SK-N-SH (cell line): Measurements from ENCODE around the gene SOS2. TPM values are rescaled to one million over a fixed set of nuclear protein-coding genes. Genes with fewer than 3 reads are reported as not detected.

ENCODE experiments used
- CTCF ChIA-PET: fragments of 300-600, 350-600 bp; formaldehyde crosslinking; extraction: SDS; loops from one replicate; lab custom pipeline; 2021; lab: Yijun Ruan, JAX
- POLR2A ChIA-PET: fragments of 350-600 bp; sonication (Branson Sonifier 250); formaldehyde crosslinking; extraction: SDS; loops from one replicate; lab custom pipeline; 2020; ENCODE audit warnings: antibody characterized with exemption, inconsistent platforms; lab: Yijun Ruan, JAX
- DNase-seq: peaks from one replicate; pipeline ENCODE4 v3.0.0; 2012
- H2AFZ ChIP-seq: fragments of 200-600 bp; sonication (generic); 2 replicates; pipeline ENCODE4 v1.8.1; 2016; ENCODE audit warnings: antibody characterized with exemption, mild to moderate bottlenecking, low read depth
- H3F3A ChIP-seq: fragments of 200-600 bp; sonication (generic); replicated peaks from 2 replicates; pipeline ENCODE3; 2016; ENCODE audit warnings: antibody characterized with exemption, mild to moderate bottlenecking; ENCODE audit not compliant: insufficient read depth
- H3K27ac ChIP-seq, 2 experiments: fragments of 200-500 bp in 1 of 2; fragments of 200-600 bp in 1 of 2; sonication (Bioruptor generic) in 1 of 2; sonication (generic), shearing (Covaris generic) in 1 of 2; 2 replicates each; pipeline versions ENCODE4 v1.5.1 to v1.6.1; 2014 to 2016; ENCODE audit warnings: low read depth in 2 of 2, inconsistent platforms in 1 of 2, low read length in 1 of 2, mild to moderate bottlenecking in 1 of 2, mixed read lengths in 1 of 2
- H3K27me3 ChIP-seq: fragments of 200-600 bp; sonication (generic), shearing (Covaris generic); 2 replicates; pipeline ENCODE4 v1.6.1; 2016; ENCODE audit warnings: mixed run types; ENCODE audit not compliant: insufficient read depth
- H3K36me3 ChIP-seq, 2 experiments: fragments of 200-500 bp in 1 of 2; fragments of 200-600 bp in 1 of 2; sonication (Bioruptor generic) in 1 of 2; sonication (generic) in 1 of 2; replicated peaks in 1 of 2; 2 replicates each; pipeline versions ENCODE3 to v1.5.1; 2014 to 2016; ENCODE audit warnings: low read length in 1 of 2, mild to moderate bottlenecking in 1 of 2; ENCODE audit not compliant: insufficient read depth in 2 of 2, control insufficient read depth in 1 of 2
- H3K4me1 ChIP-seq, 2 experiments: fragments of 200-500 bp in 1 of 2; fragments of 200-600 bp in 1 of 2; sonication (Bioruptor generic) in 1 of 2; sonication (generic), shearing (Covaris generic) in 1 of 2; 2 replicates each; pipeline versions ENCODE4 v1.5.1 to v1.6.1; 2014 to 2016; ENCODE audit warnings: low read depth in 1 of 2, low read length in 1 of 2, mixed run types in 1 of 2; ENCODE audit not compliant: insufficient read depth in 2 of 2, control insufficient read depth in 1 of 2
- H3K4me2 ChIP-seq: fragments of 200-600 bp; sonication (generic), shearing (Covaris generic); 2 replicates; pipeline ENCODE4 v1.6.1; 2017; ENCODE audit warnings: mixed run types
- H3K4me3 ChIP-seq, 2 experiments: fragments of 200-500 bp in 1 of 2; fragments of 200-600 bp in 1 of 2; sonication (Bioruptor generic) in 1 of 2; sonication (generic), shearing (Covaris generic) in 1 of 2; 2 replicates each; pipeline versions ENCODE4 v1.5.1 to v1.8.1; 2014 to 2016; ENCODE audit warnings: low read depth in 2 of 2, inconsistent platforms in 1 of 2, low read length in 1 of 2, mild to moderate bottlenecking in 1 of 2, mixed read lengths in 1 of 2, moderate library complexity in 1 of 2
- H3K79me2 ChIP-seq: fragments of 200-600 bp; sonication (generic); 2 replicates; pipeline ENCODE4 v1.8.1; 2017; ENCODE audit warnings: mild to moderate bottlenecking; ENCODE audit not compliant: insufficient read depth
- H3K9ac ChIP-seq: fragments of 200-600 bp; sonication (generic); 2 replicates; pipeline ENCODE4 v1.6.1; 2017; ENCODE audit warnings: mixed run types
- H3K9me2 ChIP-seq: fragments of 200-600 bp; sonication (generic); 2 replicates; pipeline ENCODE4 v1.6.1; 2017; ENCODE audit warnings: mixed run types
- H3K9me3 ChIP-seq: fragments of 200-600 bp; sonication (generic); 2 replicates; pipeline ENCODE4 v1.6.1; 2017; ENCODE audit warnings: mixed run types, mild to moderate bottlenecking, moderate library complexity
- H4K20me1 ChIP-seq: fragments of 200-600 bp; sonication (generic); 2 replicates; pipeline ENCODE4 v1.6.1; 2017; ENCODE audit warnings: mild to moderate bottlenecking, mixed run types; ENCODE audit not compliant: insufficient read depth
- ELF1 ChIP-seq: IDR thresholded peaks from 2 replicates; pipeline ENCODE4 v1.4.0; 2012
- EP300 ChIP-seq, 2 experiments: IDR thresholded peaks; 2 replicates each; pipeline versions ENCODE4 v1.4.0 to v1.6.1; 2012; ENCODE audit warnings: borderline replicate concordance in 1 of 2, low read depth in 1 of 2, low read length in 1 of 2
- EZH2phosphoT487 ChIP-seq: fragments of 200-600 bp; sonication (generic); IDR thresholded peaks from 2 replicates; pipeline ENCODE4 v1.6.1; 2017; ENCODE audit warnings: low read depth, mixed run types, mild to moderate bottlenecking, antibody characterized with exemption, moderate library complexity, borderline replicate concordance
- FOXM1 ChIP-seq: IDR thresholded peaks from 2 replicates; pipeline ENCODE4 v1.4.0; 2012; ENCODE audit warnings: low read depth, mild to moderate bottlenecking
- GABPA ChIP-seq: IDR thresholded peaks from 2 replicates; pipeline ENCODE4 v1.4.0; 2012; ENCODE audit warnings: low read depth, mild to moderate bottlenecking
- IRF3 ChIP-seq: fragments of 150-350 bp; IDR thresholded peaks from 2 replicates; pipeline ENCODE4 v1.6.1; 2016; ENCODE audit warnings: mild to moderate bottlenecking, low read depth, low read length
- JUND ChIP-seq: IDR thresholded peaks from 2 replicates; pipeline ENCODE4 v1.4.0; 2012
- MEF2A ChIP-seq: IDR thresholded peaks from 2 replicates; pipeline ENCODE4 v1.4.0; 2012; ENCODE audit warnings: low read depth, borderline replicate concordance
- MXI1 ChIP-seq: IDR thresholded peaks from 2 replicates; pipeline ENCODE4 v1.6.1; 2012; ENCODE audit warnings: mild to moderate bottlenecking, low read depth, low read length, improper control_type of control experiment
- POLR2AphosphoS5 ChIP-seq: IDR thresholded peaks from 2 replicates; pipeline ENCODE4 v1.6.1; 2012; ENCODE audit warnings: low read depth, low read length
- RAD21 ChIP-seq: IDR thresholded peaks from 2 replicates; pipeline ENCODE4 v1.6.1; 2012; ENCODE audit warnings: mild to moderate bottlenecking, low read length
- REST ChIP-seq: IDR thresholded peaks from 2 replicates; pipeline ENCODE4 v1.6.1; 2012; ENCODE audit warnings: mild to moderate bottlenecking, low read depth, low read length, moderate library complexity
- RFX5 ChIP-seq: IDR thresholded peaks from 2 replicates; pipeline ENCODE4 v1.6.1; 2012; ENCODE audit warnings: mild to moderate bottlenecking, improper control_type of control experiment, low read length
- SIN3A ChIP-seq: IDR thresholded peaks from 2 replicates; pipeline ENCODE4 v1.6.1; 2012; ENCODE audit warnings: low read depth, mild to moderate bottlenecking, low read length, moderate library complexity, borderline replicate concordance
- USF1 ChIP-seq: IDR thresholded peaks from 2 replicates; pipeline ENCODE4 v1.4.0; 2012; ENCODE audit warnings: low read depth, borderline replicate concordance
- YY1 ChIP-seq: IDR thresholded peaks from 2 replicates; pipeline ENCODE4 v1.4.0; 2012; ENCODE audit warnings: low read depth, mild to moderate bottlenecking
- WGBS: methylation state at CpG from one replicate; pipeline ENCODE4 v1.1.6; 2017; ENCODE audit warnings: low lambda C conversion rate; 5-methylcytosine and 5-hydroxymethylcytosine counted together
- polyA plus RNA-seq, 3 experiments: library from polyadenylated mRNA; depleted of rRNA; stranded (reverse); fragments of >200 nt; gene quantifications; 2 replicates each; pipeline ENCODE4 v1.2.3, GENCODE V29; 2012
- TF ChIP-seq, protein P1 (sequence below): fragments of 200-600 bp; sonication (generic); IDR thresholded peaks from 2 replicates; pipeline ENCODE4 v1.6.1; 2017; ENCODE audit warnings: antibody characterized with exemption, mild to moderate bottlenecking, moderate library complexity

The SOS2 gene
- polyA plus RNA-seq, 1 of the 3 experiments (the other 2 are of a cell fraction) = 6.2 TPM

- peaks cover 20% of the 10 kb centered on the region for H3F3A ChIP-seq
- no peaks in the 10 kb centered on the region for H3K27me3 ChIP-seq
- peak overlapping the region; percentile 69; the same call in 1 of the 2 replicates for H2AFZ ChIP-seq
- H3K9me2 ChIP-seq = no peaks in the 10 kb centered on the region
- H3K4me3 ChIP-seq = peak overlapping the region; percentile 74 to 97
- peak; percentile 75 for DNase-seq
- H3K9me3 ChIP-seq = no peaks in the 10 kb centered on the region
- peak overlapping the region; percentile 79 for H3K9ac ChIP-seq
- H3K4me1 ChIP-seq = peaks cover 5 to 9% of the 10 kb centered on the region in 2 experiments; a peak in 3 of 4 replicates
- TF ChIP-seq GABPA (peak; percentile 56), JUND (0 out of 2 replicates have a peak, but pooled peaks have one; percentile 17), MXI1 (peak; percentile 72), SIN3A (0 out of 2 replicates have a peak, but pooled peaks have one; percentile 62), MEF2A (no peak), YY1 (peak; percentile 20; the same call in 1 of the 2 replicates), EP300 (IDR thresholded peaks at IDR 0.05; ENCODE audit: borderline replicate concordance in 1 of 2, low read depth in 1 of 2, low read length in 1 of 2) (0 out of 4 replicates have a peak, but pooled peaks of 1 of the 2 experiments have one; percentile 8), FOXM1 (no peak)
- ChIA-PET CTCF (interaction anchor here (1.2 kb wide), 1 partner anchor 415 kb away, joined by 3 read pairs; no protein-coding TSS in a partner anchor), POLR2A (interaction anchor here (1.2 to 1.5 kb wide), 2 partner anchors 114 to 369 kb away, joined by 4 to 9 read pairs; partner anchors contain the start of gene VCPKMT)
- peaks cover 37% of the 10 kb centered on the region for H4K20me1 ChIP-seq
- peaks cover 0 to 14% of the 10 kb centered on the region in 2 experiments for H3K36me3 ChIP-seq
- peaks cover 51% of the 10 kb centered on the region for H3K79me2 ChIP-seq
- WGBS = 1% methylated on average over 19 of the region's 64 CpGs
- H3K4me2 ChIP-seq = peak overlapping the region; percentile 75
- H3K27ac ChIP-seq = peak overlapping the region; percentile 88 to 95
These were observed 490 bp downstream of the SOS2 start for GRCh38 chr14:50230701-50231474.

GRCh38 chr14:50230401-50230700 lies 1.0 kb downstream of the SOS2 start:
- ChIA-PET POLR2A (interaction anchor here (1.2 to 1.5 kb wide), 2 partner anchors 114 to 368 kb away, joined by 4 to 9 read pairs; partner anchors contain the start of gene VCPKMT), CTCF (no interaction called here)
- TF ChIP-seq IRF3 = no peak
- TF ChIP-seq YY1 = no peak
- no peak for TF ChIP-seq RFX5
- no peak for TF ChIP-seq MXI1
- no peak for TF ChIP-seq USF1
- TF ChIP-seq EP300 (IDR thresholded peaks at IDR 0.05; ENCODE audit: borderline replicate concordance in 1 of 2, low read depth in 1 of 2, low read length in 1 of 2) = no peak
- no peak for TF ChIP-seq RAD21
- no peak for TF ChIP-seq ELF1
- TF ChIP-seq JUND = no peak
- TF ChIP-seq, protein P1, sequence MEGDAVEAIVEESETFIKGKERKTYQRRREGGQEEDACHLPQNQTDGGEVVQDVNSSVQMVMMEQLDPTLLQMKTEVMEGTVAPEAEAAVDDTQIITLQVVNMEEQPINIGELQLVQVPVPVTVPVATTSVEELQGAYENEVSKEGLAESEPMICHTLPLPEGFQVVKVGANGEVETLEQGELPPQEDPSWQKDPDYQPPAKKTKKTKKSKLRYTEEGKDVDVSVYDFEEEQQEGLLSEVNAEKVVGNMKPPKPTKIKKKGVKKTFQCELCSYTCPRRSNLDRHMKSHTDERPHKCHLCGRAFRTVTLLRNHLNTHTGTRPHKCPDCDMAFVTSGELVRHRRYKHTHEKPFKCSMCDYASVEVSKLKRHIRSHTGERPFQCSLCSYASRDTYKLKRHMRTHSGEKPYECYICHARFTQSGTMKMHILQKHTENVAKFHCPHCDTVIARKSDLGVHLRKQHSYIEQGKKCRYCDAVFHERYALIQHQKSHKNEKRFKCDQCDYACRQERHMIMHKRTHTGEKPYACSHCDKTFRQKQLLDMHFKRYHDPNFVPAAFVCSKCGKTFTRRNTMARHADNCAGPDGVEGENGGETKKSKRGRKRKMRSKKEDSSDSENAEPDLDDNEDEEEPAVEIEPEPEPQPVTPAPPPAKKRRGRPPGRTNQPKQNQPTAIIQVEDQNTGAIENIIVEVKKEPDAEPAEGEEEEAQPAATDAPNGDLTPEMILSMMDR = no peak
- no peak for TF ChIP-seq EZH2phosphoT487
- TF ChIP-seq POLR2AphosphoS5 = no peak
- TF ChIP-seq REST = no peak

More at GRCh38 chr14:50230401-50230700, 1.0 kb downstream of the SOS2 start:
- no peak for DNase-seq
- Histone ChIP-seq H3K27me3 (no peaks in the 10 kb centered on the region), H2AFZ (no peak overlapping the region), H3K79me2 (peaks cover 56% of the 10 kb centered on the region), H3K9ac (peak overlapping the region; percentile 79), H3F3A (peaks cover 23% of the 10 kb centered on the region), H3K36me3 (peaks cover 0 to 14% of the 10 kb centered on the region in 2 experiments), H4K20me1 (peaks cover 42% of the 10 kb centered on the region), H3K9me3 (no peaks in the 10 kb centered on the region), H3K4me3 (peak overlapping the region; percentile 74 to 97), H3K4me1 (peaks cover 8 to 9% of the 10 kb centered on the region in 2 experiments; a peak in 3 of 4 replicates), H3K27ac (peak overlapping the region; percentile 88 to 95; a peak in 3 of 4 replicates), H3K9me2 (no peaks in the 10 kb centered on the region), H3K4me2 (peak overlapping the region; percentile 75)
- 3% methylated on average over 6 of the region's 6 CpGs for WGBS
